ENCODE results near the gene SMIM23.

Gene SMIM23

DNA sequence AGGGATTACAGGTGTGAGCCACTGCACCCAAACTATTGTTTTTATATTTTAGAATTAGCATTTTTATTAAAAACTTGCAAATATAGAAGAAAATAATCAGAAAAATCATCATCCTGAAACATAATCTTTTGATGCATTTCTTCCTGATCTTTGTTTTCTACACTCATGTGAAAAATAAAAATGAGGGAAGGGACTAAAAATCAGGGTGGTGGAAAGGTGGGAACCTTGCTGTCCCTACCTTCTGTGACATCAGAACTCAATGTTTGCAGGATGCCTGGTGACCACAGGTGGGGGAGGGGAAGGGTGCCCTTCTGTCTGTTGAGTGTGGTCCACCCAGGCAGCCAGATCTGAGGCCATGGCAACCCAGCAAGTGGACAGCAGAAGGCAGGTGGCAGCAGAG lies at the start of gene SMIM23:
SMIM23 (plus strand) TSS at position 301 of the 400 bp plus-strand sequence; CDS start at position 356, 55 bp downstream.
- DNase-seq: no peak

DNA sequence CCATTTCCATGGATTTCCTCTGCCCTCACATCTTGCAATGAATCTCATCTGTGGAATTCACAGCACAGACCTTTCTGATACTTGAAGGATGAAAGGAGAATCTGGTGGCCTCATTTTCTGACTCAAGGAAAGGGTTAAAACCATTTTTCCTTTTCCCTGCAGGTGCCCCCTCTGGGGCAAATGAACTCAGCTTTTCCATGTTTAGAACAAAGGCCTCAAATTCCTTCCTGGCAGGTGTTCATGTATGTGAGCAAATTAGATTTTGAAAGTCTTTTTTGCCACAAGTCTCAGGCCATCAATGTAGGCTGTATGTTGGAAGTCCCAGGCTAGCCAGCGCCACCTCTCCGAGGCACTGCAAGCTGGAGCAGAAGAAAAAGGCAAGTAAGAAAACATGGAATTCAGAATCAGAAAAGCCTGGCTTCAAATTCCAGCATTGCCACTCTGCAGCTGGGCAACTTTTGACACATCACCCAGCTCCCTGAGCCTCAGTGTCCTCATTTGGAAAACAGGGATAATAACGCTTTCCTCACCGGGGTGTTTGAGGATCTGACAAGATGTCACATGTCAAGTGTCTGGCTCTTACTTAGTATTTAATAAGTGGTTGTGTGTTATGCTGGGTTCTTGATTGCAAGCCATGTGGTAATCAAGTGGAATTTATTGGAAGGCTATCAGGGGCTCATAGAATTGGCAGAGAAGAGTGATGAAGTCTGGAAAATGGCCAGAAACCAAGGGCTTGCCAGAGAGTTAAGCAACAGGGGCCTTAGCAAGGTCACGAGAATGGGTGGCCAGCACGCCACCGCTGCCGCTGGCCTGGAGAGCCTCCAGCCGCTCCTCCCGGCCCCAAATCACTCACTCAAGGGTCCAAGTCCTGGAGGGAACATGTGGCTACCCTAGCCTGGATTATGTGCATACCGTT lies 48.4 kb upstream of the SMIM23 start:
- no peak for DNase-seq

DNA sequence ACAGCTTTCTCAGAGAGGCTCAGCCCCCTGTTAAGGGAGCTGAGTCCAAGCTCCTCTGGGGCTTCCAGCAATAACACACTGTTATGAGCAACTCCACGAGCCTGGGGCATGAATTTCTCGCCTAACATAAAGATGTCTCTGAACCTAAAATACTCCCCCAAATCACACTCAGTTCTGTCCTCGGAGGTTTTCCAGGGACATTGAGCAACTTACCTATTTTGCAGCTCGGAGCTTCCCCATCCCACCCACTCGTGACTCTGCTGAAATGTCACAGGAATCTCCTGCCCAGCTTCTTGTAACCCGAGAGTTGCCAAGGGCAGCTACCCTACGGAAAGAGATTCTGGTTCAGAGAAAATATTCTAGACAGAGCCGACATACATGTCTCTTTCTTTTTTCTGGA lies 47.1 kb upstream of the SMIM23 start:
- DNase-seq: no peak

DNA sequence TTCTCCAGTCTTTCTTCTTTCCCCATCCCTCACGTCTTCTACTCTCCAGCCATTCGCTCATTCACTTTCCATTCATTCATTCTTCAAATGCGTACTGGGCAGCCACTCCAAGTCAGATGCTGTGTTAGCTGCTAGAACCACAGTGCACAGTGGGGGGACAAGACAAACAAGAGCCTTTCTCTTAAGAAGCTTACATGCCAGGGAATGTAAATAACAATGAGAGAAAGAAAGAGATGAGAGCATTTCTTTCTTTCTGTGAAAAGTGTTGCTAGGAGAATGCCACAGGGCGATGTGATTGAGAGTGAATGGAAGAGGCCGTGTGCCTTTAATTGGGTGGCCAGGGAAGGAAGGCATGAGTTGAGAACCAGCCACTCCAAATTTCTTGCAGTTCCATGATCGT lies 46.3 kb upstream of the SMIM23 start:
- no peak for DNase-seq

DNA sequence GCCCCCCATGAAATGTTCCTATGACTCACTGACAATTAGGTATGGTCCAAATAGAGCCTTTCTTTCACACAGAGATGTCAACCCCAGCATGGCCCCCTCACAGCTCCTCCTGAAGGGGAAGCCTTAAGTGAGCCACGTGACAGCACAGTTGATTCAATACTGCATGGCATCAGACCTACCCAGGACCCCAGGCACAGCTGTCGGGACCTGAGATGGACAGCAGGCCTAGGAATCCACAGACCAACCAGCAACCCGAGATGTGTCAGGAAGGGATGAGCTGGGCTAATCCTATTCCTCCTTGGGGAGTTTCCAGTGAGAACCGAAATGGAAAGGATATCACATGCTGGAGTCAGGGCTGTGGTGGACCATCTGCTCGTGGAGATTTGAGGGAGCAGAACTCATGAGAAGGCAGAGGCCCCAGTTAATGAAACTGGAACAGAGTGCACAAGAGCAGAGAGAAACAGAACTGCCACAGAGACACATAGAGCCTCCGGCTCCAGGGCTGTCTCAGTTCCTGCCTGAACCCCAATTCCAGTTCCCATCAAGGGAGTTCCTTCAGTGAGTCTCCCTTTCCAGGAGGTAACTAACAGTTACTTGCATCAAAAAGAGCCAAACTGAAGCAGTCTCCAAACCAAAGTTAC lies 42.1 kb upstream of the SMIM23 start:
- DNase-seq: no peak

DNA sequence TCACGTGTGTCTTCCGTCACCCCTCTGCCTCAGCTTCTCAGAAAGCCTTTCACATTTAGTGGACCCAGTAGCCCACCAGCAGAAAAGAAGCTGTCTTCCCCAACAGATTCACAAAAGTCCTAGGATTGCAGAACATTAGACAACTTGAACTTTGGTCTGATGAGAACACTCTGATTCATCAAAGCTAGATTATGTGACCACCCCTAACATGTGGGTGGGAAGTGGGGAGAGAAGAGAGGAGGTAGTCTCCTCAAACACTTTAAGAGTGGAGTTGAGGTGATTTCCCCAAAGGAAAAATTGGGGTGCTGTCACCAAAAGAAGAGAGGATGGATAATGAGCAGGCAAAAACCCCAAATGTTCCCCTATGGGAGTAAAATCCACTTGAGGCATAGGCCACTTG lies 41.4 kb upstream of the SMIM23 start:
- no peak for DNase-seq

DNA sequence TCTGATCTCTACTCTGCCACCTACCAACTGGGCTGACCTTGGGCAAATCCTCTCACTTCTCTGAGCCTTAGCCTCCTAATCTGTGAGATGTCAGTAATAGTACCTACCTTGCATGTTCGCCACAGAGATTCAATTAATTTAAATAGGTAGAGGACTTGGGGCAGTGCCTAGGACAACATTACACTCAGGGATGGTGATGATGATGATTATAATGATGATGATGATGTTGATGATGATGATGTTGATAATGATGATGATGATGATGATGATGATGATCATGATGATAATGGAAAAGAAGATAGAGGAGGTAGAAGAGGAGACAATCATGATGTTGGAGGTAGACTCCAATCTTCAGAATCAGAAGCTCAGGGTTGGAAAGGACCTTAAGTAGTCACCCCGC lies 40.7 kb upstream of the SMIM23 start:
- no peak for DNase-seq

DNA sequence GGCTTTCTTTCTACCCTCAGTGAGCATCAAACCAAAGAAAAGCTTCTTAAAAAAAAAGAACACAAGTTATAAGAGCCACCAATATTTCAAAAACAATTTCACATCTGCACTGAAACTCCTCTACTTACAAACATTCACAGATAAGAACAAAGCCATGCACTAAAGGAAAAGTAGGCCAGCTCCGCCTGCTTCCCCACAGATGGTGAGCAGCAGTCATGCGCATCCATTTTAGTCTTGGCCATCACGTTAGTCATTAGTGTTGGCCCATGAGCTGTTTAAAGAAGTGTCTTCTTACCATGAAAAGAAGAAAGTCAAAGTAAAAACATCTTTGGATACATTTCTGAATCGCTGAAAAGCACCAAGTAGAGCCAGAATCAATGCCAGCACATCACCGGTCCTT lies 40.0 kb upstream of the SMIM23 start:
- DNase-seq: no peak

DNA sequence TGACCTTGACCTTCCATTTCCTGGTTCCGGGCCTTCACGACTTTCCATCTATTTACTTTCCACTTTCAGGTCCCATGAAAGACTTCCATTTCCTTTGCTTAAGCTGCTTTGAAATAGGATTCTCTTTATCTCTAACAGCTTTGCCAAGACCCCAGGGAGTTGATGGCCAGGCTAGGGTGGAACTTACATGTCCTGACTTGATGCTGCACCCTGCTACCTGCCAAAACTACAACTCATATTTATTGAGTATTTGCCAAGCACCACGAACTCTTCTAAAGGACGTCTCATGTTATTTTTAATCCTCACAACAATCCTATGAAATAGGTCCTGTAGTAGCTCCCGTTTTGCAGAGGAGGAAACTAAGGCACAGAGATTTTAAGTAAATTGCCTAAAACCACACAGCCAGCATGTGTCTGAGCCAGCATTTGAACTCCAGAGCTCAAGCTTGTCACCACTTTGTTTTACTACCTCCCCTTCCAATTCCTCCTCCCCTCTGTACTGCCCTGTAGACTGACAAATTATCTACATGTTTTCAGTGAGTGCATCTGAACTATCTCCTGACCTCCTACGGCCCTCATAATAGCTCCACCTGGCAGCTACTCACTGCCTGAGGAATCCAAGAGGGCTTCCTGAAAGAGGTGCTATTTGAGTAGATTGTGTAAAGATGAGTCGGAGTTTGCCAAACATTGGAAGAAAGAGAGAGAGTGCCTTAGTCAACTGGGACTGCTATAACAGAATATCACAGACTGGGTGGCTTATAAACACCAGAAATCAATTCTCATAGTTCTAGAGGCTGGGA lies 38.4 kb upstream of the SMIM23 start:
- DNase-seq: no peak

DNA sequence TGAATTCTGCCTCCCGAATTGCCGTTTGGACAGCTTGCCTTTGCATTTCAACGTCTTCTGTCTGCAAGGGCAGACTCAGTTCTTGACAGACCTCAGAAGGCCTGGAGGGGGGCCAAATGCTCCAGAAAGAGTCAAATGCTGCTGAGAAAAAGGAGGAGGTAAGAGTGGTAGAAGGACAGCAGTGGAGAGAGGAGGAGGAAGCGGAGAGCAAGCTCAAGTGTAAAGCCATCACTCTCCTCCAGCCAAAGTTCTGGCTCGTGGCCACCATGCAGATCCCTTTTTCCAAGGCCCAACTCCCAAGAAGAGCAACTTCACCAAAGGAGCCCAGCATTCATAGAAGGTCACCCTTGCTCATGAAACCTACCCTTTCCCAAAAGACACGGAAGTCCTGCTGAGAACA lies 36.9 kb upstream of the SMIM23 start:
- DNase-seq: no peak

DNA sequence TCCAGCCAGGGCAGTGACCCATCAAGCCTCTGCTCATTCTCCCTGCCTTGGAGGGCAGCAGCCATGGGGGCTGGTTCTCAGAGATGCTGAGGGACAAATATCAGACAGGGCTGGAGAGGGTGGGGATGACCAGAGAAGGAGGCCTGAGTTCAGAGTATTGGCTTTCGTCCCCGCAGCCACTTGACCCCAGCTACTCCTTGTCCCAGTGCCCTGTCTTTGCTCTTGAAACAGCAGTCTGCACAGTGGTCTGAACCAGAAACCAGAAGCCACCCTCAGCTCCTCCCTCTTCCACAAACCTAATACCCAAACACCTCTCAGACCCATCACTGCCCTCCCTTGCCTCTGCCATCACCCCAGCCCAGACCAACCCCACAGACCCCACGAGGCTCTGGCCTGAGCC lies 36.3 kb upstream of the SMIM23 start:
- DNase-seq: no peak

DNA sequence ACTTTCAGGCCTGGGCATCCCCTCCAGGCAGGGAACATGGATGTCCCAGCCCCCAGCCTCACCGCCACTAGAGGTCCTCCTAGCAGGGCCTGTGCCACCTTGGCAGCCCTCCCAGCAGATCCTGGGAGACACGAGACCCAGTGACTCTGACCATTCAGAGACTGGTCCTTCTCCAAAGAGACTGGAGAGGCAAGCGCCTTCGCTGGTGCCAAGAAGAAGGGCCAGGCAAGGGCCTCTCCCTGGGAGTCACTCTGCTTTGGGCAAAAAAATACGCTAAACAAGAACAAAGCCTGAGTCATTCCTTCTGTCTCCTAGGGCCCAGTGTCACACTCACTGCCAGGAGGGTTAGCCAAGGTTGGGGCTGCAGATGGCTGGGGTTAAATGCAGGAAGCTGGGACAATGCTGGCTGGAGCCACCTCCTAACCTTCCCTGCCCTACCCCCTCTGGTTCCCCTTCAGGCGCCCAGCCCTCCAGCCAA lies 35.3 kb upstream of the SMIM23 start:
- DNase-seq: no peak

DNA sequence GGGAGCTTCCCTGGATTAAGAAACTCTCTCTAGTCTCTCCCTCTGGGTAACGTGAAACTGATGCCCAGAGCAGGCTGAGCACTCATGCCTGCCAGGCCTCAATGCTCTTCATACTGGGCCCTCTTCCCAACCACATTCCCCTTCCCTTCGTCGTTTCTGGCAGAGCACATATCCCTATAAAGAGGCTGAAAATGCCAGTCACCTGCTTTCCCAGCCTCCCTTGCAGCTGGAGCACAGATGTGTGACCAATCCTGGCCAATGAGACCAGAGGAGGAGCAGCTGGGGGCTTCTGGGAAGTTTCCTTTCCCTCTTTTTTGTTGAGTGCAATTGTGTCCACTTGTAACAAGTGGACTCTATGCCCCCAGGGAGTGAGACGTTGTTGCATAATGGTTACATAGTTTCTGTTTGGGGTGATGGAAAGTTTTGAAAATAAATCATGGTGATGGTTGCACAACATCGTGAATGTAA lies 30.2 kb upstream of the SMIM23 start:
- no peak for DNase-seq

DNA sequence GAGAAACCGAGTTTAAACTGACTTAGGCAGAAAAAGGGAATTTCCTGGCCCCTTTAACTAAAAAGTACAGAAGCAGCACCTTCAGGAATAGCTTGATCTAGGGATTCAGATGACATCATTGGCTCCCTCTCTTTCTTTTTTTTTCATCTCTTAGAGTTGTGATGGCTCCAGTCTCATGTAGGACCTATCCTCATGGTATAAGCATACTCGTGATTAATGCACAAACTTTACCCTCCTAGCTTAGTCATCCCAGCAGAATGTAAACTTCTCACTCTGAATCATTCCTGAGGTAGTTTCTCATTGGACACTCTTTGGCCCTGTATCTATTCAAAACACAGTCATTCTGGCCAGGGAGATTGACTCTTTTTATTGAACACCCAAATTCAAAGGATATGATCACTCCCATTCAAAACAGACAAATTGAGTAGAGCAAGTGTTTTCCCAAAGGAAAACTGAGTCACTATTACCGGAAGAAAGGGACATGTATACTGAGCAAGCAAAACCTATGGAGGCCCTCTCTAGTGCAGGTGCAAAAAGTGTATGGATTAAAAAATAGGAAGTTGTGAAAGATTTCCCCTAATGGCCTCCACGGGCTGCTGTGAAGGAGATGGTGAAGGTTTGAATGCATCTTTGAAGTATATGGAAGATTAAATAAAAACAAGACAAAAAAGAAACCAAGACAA lies 27.6 kb upstream of the SMIM23 start:
- DNase-seq: no peak

DNA sequence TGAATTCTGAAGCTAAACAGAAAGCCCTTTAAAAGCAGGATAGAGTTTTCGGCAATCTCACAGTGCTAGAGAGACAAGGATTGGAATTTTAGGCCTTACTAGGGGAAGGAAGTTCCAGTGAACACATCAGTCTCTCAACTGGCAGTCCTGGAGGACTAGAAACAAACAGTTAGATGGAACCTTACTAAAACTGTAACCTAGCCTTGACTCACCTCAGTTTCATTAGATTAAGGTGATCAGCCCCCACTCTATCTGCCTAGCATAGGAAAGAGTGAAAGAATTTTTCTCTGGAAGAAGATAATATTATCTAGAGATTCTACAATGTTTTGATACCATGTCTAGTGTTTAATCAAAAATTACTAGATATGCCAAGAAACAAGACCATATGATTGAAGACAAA lies 25.8 kb upstream of the SMIM23 start:
- DNase-seq: no peak

DNA sequence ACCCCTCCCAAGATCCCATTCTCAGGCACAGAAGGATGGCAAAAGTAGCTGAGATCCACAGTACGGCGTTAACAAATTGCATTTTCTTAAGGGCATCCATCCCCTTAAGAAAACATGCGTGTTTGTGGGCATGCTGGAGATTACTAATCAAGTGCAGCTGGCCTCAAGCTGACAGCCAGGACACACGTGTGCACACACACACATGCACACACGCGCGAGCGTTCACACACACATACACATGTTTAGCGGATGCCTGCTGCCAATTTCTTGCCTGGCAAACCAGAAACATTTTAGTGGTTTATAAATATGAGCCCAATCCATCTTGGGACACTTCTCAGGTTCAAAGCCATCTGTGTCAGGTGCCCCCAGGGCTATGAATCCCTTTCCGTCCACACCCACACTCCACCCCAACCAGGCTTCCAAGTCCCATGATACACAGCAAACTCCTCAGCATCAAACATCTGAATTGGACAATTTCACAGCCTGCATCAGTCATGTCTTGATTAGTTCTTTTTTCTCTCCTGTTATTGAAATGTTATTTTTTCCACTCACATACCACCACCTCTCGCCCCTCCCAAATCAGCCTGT lies 23.5 kb upstream of the SMIM23 start:
- no peak for DNase-seq

DNA sequence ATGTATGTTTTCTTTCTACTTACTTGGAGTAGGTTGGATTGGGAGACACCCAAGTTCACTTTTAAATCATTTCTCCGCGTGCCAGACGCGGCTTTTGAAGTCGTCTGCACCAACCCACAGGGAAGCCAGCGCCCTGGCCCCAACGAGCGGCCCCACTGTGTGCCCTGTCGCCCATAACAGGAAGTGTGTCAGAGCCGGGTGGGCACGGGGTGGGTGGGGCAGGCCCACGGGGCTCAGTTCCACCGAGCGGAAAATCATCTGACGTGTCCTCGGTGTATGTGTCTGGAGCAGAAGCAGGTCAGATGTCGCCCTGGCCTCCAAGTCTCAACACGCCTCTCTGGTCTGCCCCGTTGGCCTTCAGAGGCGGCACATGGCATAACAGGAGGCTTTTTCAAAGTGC lies 22.7 kb upstream of the SMIM23 start:
- no peak for DNase-seq

DNA sequence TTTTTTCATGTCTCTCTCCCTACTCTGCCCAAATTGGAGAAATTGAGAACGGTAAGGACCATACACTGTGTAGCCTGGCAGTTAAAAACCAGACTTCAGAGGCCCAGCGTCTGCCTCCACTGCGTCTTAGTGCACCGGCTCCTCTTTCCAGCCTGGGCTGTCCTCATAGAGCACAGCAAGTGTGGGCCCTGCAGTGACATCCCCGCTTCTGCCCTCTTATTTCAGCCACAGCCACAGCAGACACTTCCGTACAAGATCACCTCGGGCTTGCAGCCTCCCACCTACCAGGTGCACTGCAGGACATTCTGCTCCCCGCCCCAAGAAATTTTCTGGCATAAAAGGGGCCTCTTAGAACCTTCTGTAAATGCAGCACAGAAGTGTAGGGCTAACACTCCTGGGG lies 21.4 kb upstream of the SMIM23 start:
- DNase-seq: no peak

DNA sequence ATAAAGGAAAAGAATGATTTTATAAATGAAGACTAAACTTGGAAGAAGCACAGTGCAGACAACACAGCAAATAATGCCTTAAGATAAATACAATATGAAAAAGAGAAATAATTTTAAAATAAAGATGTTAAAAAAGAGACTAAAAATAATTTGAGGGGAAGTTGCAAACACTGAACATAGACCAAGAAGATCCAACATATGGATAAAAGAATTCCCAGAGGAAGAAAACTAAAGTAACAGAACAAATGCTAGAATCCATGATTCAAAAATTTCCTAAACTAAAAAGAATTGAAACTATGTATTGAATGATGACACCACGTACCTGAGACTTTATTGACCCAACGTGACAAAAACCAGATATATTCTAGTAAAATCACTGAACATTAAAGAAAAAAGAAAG lies 18.7 kb upstream of the SMIM23 start:
- no peak for DNase-seq

DNA sequence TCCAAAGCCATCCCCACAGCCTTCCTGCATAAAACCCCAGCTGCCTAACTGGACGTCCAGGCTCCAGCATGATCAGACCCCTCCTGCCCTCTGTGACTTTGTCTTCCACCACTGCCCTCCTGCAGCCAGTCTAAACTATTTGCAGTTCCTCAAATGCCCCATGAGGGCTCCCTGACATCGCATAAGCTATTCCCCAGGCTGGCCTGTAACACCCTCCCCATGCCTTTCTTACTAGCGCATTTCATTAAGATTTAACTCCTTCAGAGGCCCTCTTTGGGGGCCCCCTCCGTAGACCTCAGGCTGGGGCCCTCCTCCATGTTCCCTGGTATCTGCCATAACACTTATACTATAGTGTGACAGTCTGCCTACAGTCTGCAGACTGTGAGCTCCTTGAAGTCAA lies 15.5 kb upstream of the SMIM23 start:
- DNase-seq: no peak

DNA sequence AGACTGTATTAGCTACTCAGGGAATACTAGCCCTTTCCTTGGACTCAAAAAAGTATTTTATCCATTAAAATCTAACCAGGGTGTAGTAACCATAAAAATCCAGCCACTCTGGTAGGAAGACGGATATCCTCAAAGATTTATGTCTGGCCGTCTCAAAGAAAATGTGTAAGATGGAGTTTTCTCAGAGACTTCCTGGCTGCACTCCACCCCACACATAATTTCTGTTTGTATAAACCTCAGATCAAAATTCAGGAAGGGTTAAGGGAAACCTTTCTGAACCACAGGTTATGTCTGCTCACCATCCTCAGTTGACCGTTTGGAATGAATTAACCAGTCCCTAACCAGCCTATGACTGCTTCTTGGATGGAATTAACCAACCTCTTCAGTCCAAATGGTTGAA lies 13.8 kb upstream of the SMIM23 start:
- no peak for DNase-seq

DNA sequence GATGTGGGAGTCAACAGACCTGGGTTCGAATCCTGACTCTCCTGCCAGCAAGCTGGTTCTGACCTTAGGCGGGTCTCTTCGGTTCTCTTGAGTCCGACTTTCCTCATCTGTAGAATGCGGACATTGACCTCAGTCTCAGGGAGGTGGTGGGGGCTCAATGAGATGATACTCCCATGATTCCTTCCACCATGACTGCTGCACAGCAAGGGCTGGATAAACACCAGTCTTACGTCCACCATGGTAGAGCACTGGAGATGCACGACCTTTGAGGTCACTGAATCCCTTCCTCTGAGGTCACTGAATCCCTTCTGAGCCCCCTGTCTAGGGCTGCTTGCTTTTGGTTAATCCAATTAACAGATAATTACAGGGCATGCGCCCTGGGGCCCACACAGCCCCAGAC lies 12.5 kb upstream of the SMIM23 start:
- DNase-seq: no peak
